Right lobe of liver (tissue), 6 donors: Measurements from ENCODE around the gene CPNE2. TPM values are rescaled to one million over a fixed set of nuclear protein-coding genes. Genes with fewer than 3 reads are reported as not detected.

ENCODE experiments used
- ATAC-seq, 4 donors: fragments of 200-7000 bp; cut with Tn5 transposase; one replicate each; pipeline ENCODE4 v1.9.1; 2020; ENCODE audit warnings: mild to moderate bottlenecking in 4 of 4, moderate library complexity in 4 of 4
- DNase-seq, 3 donors: peaks; one replicate each; pipeline ENCODE4 v3.0.0-alpha.2; 2020
- H3K27ac ChIP-seq, 3 donors: fragments of 200-600 bp; one replicate each; pipeline ENCODE4 v1.8.0; 2022
- H3K27me3 ChIP-seq, 2 donors: fragments of 200-600 bp; one replicate each; pipeline ENCODE4 v1.8.0; 2022
- H3K36me3 ChIP-seq, 4 donors: fragments of 200-600 bp; sonication (generic) in 1 of 4; one replicate each; pipeline versions ENCODE4 v1.5.1 to v1.8.0; 2017 to 2022; ENCODE audit warnings: control low read depth in 1 of 4
- H3K4me1 ChIP-seq, 4 donors: fragments of 200-600 bp; sonication (generic) in 1 of 4; one replicate each; pipeline versions ENCODE4 v1.5.1 to v1.8.0; 2017 to 2022; ENCODE audit warnings: control low read depth in 1 of 4
- H3K4me3 ChIP-seq, 3 donors: fragments of 200-600 bp; one replicate each; pipeline ENCODE4 v1.8.0; 2022
- H3K9me3 ChIP-seq, 4 donors: fragments of 200-600 bp; sonication (generic) in 1 of 4; one replicate each; pipeline versions ENCODE4 v1.5.1 to v1.8.0; 2017 to 2022; ENCODE audit warnings: control low read depth in 1 of 4
- CTCF ChIP-seq, 4 donors: fragments of 200-600 bp in 3 of 4; fragments of 450-650 bp in 1 of 4; IDR thresholded peaks; one replicate each; pipeline versions ENCODE4 v1.5.1 to v1.8.0; 2016 to 2022; ENCODE audit warnings: antibody characterized with exemption in 4 of 4, mild to moderate bottlenecking in 2 of 4
- POLR2A ChIP-seq: fragments of 450-650 bp; IDR thresholded peaks from one replicate; pipeline ENCODE4 v1.6.1; 2017; ENCODE audit warnings: antibody characterized with exemption, mild to moderate bottlenecking
- WGBS: methylation state at CpG from one replicate; pipeline ENCODE4 v1.1.6; 2018; ENCODE audit warnings: low coverage, low lambda C conversion rate; ENCODE audit not compliant: insufficient coverage; ENCODE audit errors: missing lambda C conversion rate; 5-methylcytosine and 5-hydroxymethylcytosine counted together
- intact Hi-C, 2 donors: fragments of 100-400 bp; cut with DNase I; formaldehyde crosslinking; loops; one replicate each; pipeline versions ENCODE4 v1.11.2 to v1.14.1; 2022
- total RNA-seq, 6 experiments: library from RNA; depleted of rRNA in 2 of 6; stranded (reverse); fragments of >200 nt in 2 of 6; fragmentation: NEBNext Ultra II Directional in 3 of 6; extraction: Animal tissue kit (Norgen Biotek cat#: 25700) in 3 of 6; gene quantifications; one replicate each; pipeline versions ENCODE4 v1.1.0 to v1.2.4, GENCODE V29; 2016 to 2023
- donor health status: DM: no; HTN: yes; CAD: no.
- donor health status: DM: no; HTN: no; CAD: no.
- donor health status: DM: no; HTN: no; CAD: no.
- donor health status: DM: no; HTN: yes; CAD: no.
- donor health status: DM: no; HTN: yes; CAD: no.

Gene CPNE2
- total RNA-seq, 6 experiments from 2014 or later = 4.0 to 10.9 (median 9.7) TPM

GRCh38 chr16:57167538-57167937 lies 75.2 kb downstream of the CPNE2 start:
- Histone ChIP-seq H3K4me3 (no peak overlapping the region), H3K27me3 (no peaks in the 10 kb centered on the region), H3K36me3 (peaks cover 0 to 43% (median 9%) of the 10 kb centered on the region in 4 donors), H3K9me3 (no peaks in the 10 kb centered on the region), H3K27ac (no peak overlapping the region), H3K4me1 (peaks cover 0 to 17% (median 5%) of the 10 kb centered on the region in 4 donors)
- intact Hi-C loops = loop anchor here in 1 of 2 donors (10.0 kb wide), 1 partner anchor 83 kb away; no protein-coding TSS in a partner anchor
- DNase-seq = no peak
- WGBS = 49% methylated on average over 3 of the region's 3 CpGs
- TF ChIP-seq POLR2A = no peak
- no peak for TF ChIP-seq CTCF (IDR thresholded peaks at IDR 0.05)
- ATAC-seq = no peak

- no peak overlapping the region for H3K4me3 ChIP-seq
- H3K27ac ChIP-seq = no peak overlapping the region
- H3K4me1 ChIP-seq = peaks cover 0 to 17% (median 5%) of the 10 kb centered on the region in 4 donors
- no peaks in the 10 kb centered on the region for H3K27me3 ChIP-seq
- ATAC-seq = peak; percentile 60 to 73 (median 68)
- intact Hi-C loops = loop anchor here in 1 of 2 donors (10.0 kb wide), 1 partner anchor 83 kb away; no protein-coding TSS in a partner anchor
- H3K36me3 ChIP-seq = peaks cover 0 to 40% (median 9%) of the 10 kb centered on the region in 4 donors
- WGBS = 33% methylated on average over 4 of the region's 4 CpGs
- H3K9me3 ChIP-seq = no peaks in the 10 kb centered on the region
- no peak for DNase-seq
- peak; percentile 42 to 55 (median 48) for TF ChIP-seq CTCF (IDR thresholded peaks at IDR 0.05)
- TF ChIP-seq POLR2A = no peak
Measured at GRCh38 chr16:57167953-57168352, 75.6 kb downstream of the CPNE2 start.

- no peak for TF ChIP-seq POLR2A
- no peak for TF ChIP-seq CTCF (IDR thresholded peaks at IDR 0.05)
- intact Hi-C loops = loop anchor here in 1 of 2 donors (10.0 kb wide), 1 partner anchor 85 kb away; no protein-coding TSS in a partner anchor
- no peaks in the 10 kb centered on the region for H3K9me3 ChIP-seq
- H3K27me3 ChIP-seq = no peaks in the 10 kb centered on the region
- no peak for DNase-seq
- H3K4me3 ChIP-seq = no peak overlapping the region
- H3K36me3 ChIP-seq = peaks cover 0 to 28% (median 5%) of the 10 kb centered on the region in 4 donors
- no peak for ATAC-seq
- H3K27ac ChIP-seq = no peak overlapping the region
- peaks cover 0 to 17% (median 5%) of the 10 kb centered on the region in 4 donors for H3K4me1 ChIP-seq
Measured at GRCh38 chr16:57169327-57169726, 76.9 kb downstream of the CPNE2 start.

GRCh38 chr16:57172721-57173290 lies 80.4 kb downstream of the CPNE2 start:
- TF ChIP-seq CTCF (IDR thresholded peaks at IDR 0.05) (no peak), POLR2A (no peak)
- no peaks in the 10 kb centered on the region for H3K4me1 ChIP-seq
- ATAC-seq = no peak
- H3K36me3 ChIP-seq = peaks cover 0 to 21% (median 5%) of the 10 kb centered on the region in 4 donors
- DNase-seq = no peak
- 70% methylated on average over 3 of the region's 5 CpGs for WGBS
- no peak overlapping the region for H3K27ac ChIP-seq
- no peak overlapping the region for H3K4me3 ChIP-seq
- no peaks in the 10 kb centered on the region for H3K9me3 ChIP-seq
- intact Hi-C loops = no loop called here
- H3K27me3 ChIP-seq = no peaks in the 10 kb centered on the region
